GM19463 (cell line): ENCODE measurements around the gene WWOX.

Experiments used
- ATAC-seq: cut with Tn5 transposase; IDR thresholded peaks from one replicate; pipeline ENCODE4 v1.9.1; 2021; ENCODE audit warnings: mild to moderate bottlenecking, moderate library complexity; ENCODE audit not compliant: unreplicated experiment

Gene WWOX

GRCh38 chr16:78773706-78774105, 674.3 kb downstream of the WWOX start:
- ATAC-seq: no peak

- ATAC-seq: no peak
Measured at GRCh38 chr16:78775161-78775561, 675.7 kb downstream of the WWOX start.

- ATAC-seq: no peak
Measured at GRCh38 chr16:78778101-78779004, 678.9 kb downstream of the WWOX start.

GRCh38 chr16:78780808-78781207, 681.4 kb downstream of the WWOX start:
- no peak for ATAC-seq

GRCh38 chr16:78782572-78782971, 683.1 kb downstream of the WWOX start:
- ATAC-seq: no peak

GRCh38 chr16:78783570-78784079, 684.2 kb downstream of the WWOX start:
- no peak for ATAC-seq

- no peak for ATAC-seq
Measured at GRCh38 chr16:78784771-78785170, 685.3 kb downstream of the WWOX start.

- ATAC-seq: no peak
Measured at GRCh38 chr16:78785218-78785617, 685.8 kb downstream of the WWOX start.

- no peak for ATAC-seq
Measured at GRCh38 chr16:78786635-78787034, 687.2 kb downstream of the WWOX start.

GRCh38 chr16:78788276-78788675, 688.8 kb downstream of the WWOX start:
- ATAC-seq: no peak

GRCh38 chr16:78788696-78789095, 689.2 kb downstream of the WWOX start:
- no peak for ATAC-seq

- ATAC-seq: no peak
Measured at GRCh38 chr16:78789561-78789960, 690.1 kb downstream of the WWOX start.

- no peak for ATAC-seq
Measured at GRCh38 chr16:78791011-78791410, 691.6 kb downstream of the WWOX start.

- ATAC-seq: no peak
Measured at GRCh38 chr16:78791926-78792325, 692.5 kb downstream of the WWOX start.

GRCh38 chr16:78792952-78793351, 693.5 kb downstream of the WWOX start:
- ATAC-seq: no peak

GRCh38 chr16:78794581-78795250, 695.3 kb downstream of the WWOX start:
- ATAC-seq: no peak

- ATAC-seq: no peak
Measured at GRCh38 chr16:78795433-78795832, 696.0 kb downstream of the WWOX start.

GRCh38 chr16:78796221-78796866, 696.9 kb downstream of the WWOX start:
- ATAC-seq: no peak

GRCh38 chr16:78799429-78799828, 700.0 kb downstream of the WWOX start:
- ATAC-seq: no peak

- ATAC-seq: no peak
Measured at GRCh38 chr16:78800523-78800922, 701.1 kb downstream of the WWOX start.

- ATAC-seq: no peak
Measured at GRCh38 chr16:78804058-78804735, 704.7 kb downstream of the WWOX start.
